Fibroblast of lung (primary cell): Measurements from ENCODE around the gene PRR19. TPM values are rescaled to one million over a fixed set of nuclear protein-coding genes. Genes with fewer than 3 reads are reported as not detected.

Experiments
- DNase-seq, 2 donors: peaks; one replicate each; pipeline versions ENCODE4 v3.0.0 to v3.0.0-alpha.2; 2010; ENCODE audit warnings: low read depth in 2 of 2
- H2AFZ ChIP-seq: 2 replicates; pipeline ENCODE4 v1.5.1; 2012; ENCODE audit warnings: low read length, control low read depth, inconsistent platforms
- H3K27ac ChIP-seq: 2 replicates; pipeline ENCODE4 v1.5.1; 2011; ENCODE audit warnings: low read length, control low read depth; ENCODE audit not compliant: insufficient read depth
- H3K27me3 ChIP-seq: 2 replicates; pipeline ENCODE4 v1.5.1; 2011; ENCODE audit warnings: mild to moderate bottlenecking, low read length; ENCODE audit not compliant: control insufficient read depth, insufficient read depth
- H3K36me3 ChIP-seq: 2 replicates; pipeline ENCODE4 v1.5.1; 2011; ENCODE audit warnings: low read length; ENCODE audit not compliant: control insufficient read depth, insufficient read depth
- H3K4me1 ChIP-seq: 2 replicates; pipeline ENCODE4 v1.5.1; 2011; ENCODE audit warnings: low read length; ENCODE audit not compliant: control insufficient read depth, insufficient read depth; ENCODE audit errors: extremely low read depth
- H3K4me2 ChIP-seq: 2 replicates; pipeline ENCODE4 v1.5.1; 2011; ENCODE audit warnings: low read length, control low read depth; ENCODE audit not compliant: insufficient read depth; ENCODE audit errors: extremely low read depth
- H3K4me3 ChIP-seq, 4 experiments: fragments of 200-600 bp in 1 of 4; sonication (generic) in 1 of 4; replicated peaks in 1 of 4; 2 replicates each; pipeline ENCODE4 v1.5.1; 2011 to 2016; ENCODE audit warnings: low read length in 4 of 4, low read depth in 3 of 4, mild to moderate bottlenecking in 3 of 4, control low read depth in 2 of 4, inconsistent platforms in 1 of 4, mixed read lengths in 1 of 4; ENCODE audit not compliant: insufficient read depth in 1 of 4; ENCODE audit errors: control extremely low read depth in 1 of 4
- H3K79me2 ChIP-seq: 2 replicates; pipeline ENCODE4 v1.5.1; 2012; ENCODE audit warnings: mild to moderate bottlenecking, low read length, inconsistent platforms; ENCODE audit not compliant: control insufficient read depth, insufficient read depth
- H3K9ac ChIP-seq: 2 replicates; pipeline ENCODE4 v1.5.1; 2011; ENCODE audit warnings: mild to moderate bottlenecking, low read length, control low read depth; ENCODE audit not compliant: insufficient read depth
- H3K9me3 ChIP-seq: 2 replicates; pipeline ENCODE4 v1.5.1; 2012; ENCODE audit warnings: low read depth, low read length; ENCODE audit not compliant: control insufficient read depth, insufficient read depth
- H4K20me1 ChIP-seq: 2 replicates; pipeline ENCODE4 v1.5.1; 2011; ENCODE audit warnings: low read length; ENCODE audit not compliant: control insufficient read depth, insufficient read depth; ENCODE audit errors: extremely low read depth
- CTCF ChIP-seq, 2 donors: IDR thresholded peaks in 1 of 2; conservative IDR thresholded peaks in 1 of 2; 1 replicate in 1 of 2; 2 replicates in 1 of 2; pipeline ENCODE4 v1.5.1; 2011 to 2012; ENCODE audit warnings: low read length in 2 of 2, control low read depth in 1 of 2, inconsistent platforms in 1 of 2, low read depth in 1 of 2, mild to moderate bottlenecking in 1 of 2
- EZH2 ChIP-seq: IDR thresholded peaks from 2 replicates; pipeline ENCODE4 v1.5.1; 2012; ENCODE audit warnings: low read length, control low read depth, mild to moderate bottlenecking; ENCODE audit errors: missing control alignments
- polyA plus RNA-seq, 2 donors: library from polyadenylated mRNA; depleted of rRNA in 1 of 2; stranded (reverse) in 1 of 2; unstranded in 1 of 2; fragments of >200 nt; gene quantifications; 2 replicates each; pipeline ENCODE4 v1.2.1, GENCODE V29; 2011 to 2012; ENCODE audit warnings: missing spikeins in 1 of 2
- total RNA-seq: library from RNA; depleted of rRNA; stranded (reverse); fragments of >200 nt; gene quantifications from 2 replicates; pipeline ENCODE4 v1.2.1, GENCODE V29; 2014

The PRR19 gene
- total and polyA plus RNA-seq, 2 donors (not counting 1 experiment from before 2014, with no cell fraction given) = 0.17 to 0.39 TPM

- H3K27me3 ChIP-seq = no peaks in the 10 kb centered on the region
- no peaks in the 10 kb centered on the region for H4K20me1 ChIP-seq
- H3K79me2 ChIP-seq = peaks cover 39% of the 10 kb centered on the region
- peak overlapping the region; percentile 35 for H3K9ac ChIP-seq
- H3K4me2 ChIP-seq = peak overlapping the region; percentile 55
- peak; percentile 90 to 91 for DNase-seq
- peaks cover 39% of the 10 kb centered on the region for H3K4me1 ChIP-seq
- peak overlapping the region; percentile 91 for H3K27ac ChIP-seq
- H3K9me3 ChIP-seq = no peaks in the 10 kb centered on the region
- peaks cover 2% of the 10 kb centered on the region for H3K36me3 ChIP-seq
- no peak overlapping the region for H2AFZ ChIP-seq
- peak overlapping the region; percentile 55 to 76 (median 64) for H3K4me3 ChIP-seq
- TF ChIP-seq CTCF (conservative IDR thresholded peaks at IDR 0.05 in 1 of 2, IDR thresholded peaks at IDR 0.05 in 1 of 2; ENCODE audit: low read depth in 1 of 2, low read length in 2 of 2) = peak; percentile 73 to 76
- TF ChIP-seq EZH2 = no peak
These were observed 21.8 kb upstream of the PRR19 start for GRCh38 chr19:42279902-42280814.

GRCh38 chr19:42280815-42281145 is 21.2 kb upstream of the PRR19 start:
- Histone ChIP-seq H3K27me3 (no peaks in the 10 kb centered on the region), H2AFZ (no peak overlapping the region), H3K4me1 (peaks cover 44% of the 10 kb centered on the region), H3K4me3 (peak overlapping the region; percentile 33 to 76 (median 56)), H3K27ac (peak overlapping the region; percentile 91), H3K9ac (peak overlapping the region; percentile 35), H3K4me2 (peak overlapping the region; percentile 39), H4K20me1 (no peaks in the 10 kb centered on the region), H3K79me2 (peaks cover 42% of the 10 kb centered on the region), H3K36me3 (no peaks in the 10 kb centered on the region), H3K9me3 (no peaks in the 10 kb centered on the region)
- TF ChIP-seq EZH2 = no peak
- TF ChIP-seq CTCF (conservative IDR thresholded peaks at IDR 0.05 in 1 of 2, IDR thresholded peaks at IDR 0.05 in 1 of 2; ENCODE audit: low read depth in 1 of 2, low read length in 2 of 2) = no peak
- peak in 1 of 2 donors; percentile 76 for DNase-seq

- DNase-seq = peak in 1 of 2 donors; percentile 39
- Histone ChIP-seq H3K4me2 (peak overlapping the region; percentile 89), H3K4me3 (peak overlapping the region; percentile 4 to 76 (median 30)), H3K36me3 (no peaks in the 10 kb centered on the region), H3K27me3 (no peaks in the 10 kb centered on the region), H3K4me1 (peaks cover 49% of the 10 kb centered on the region), H3K9me3 (no peaks in the 10 kb centered on the region), H3K9ac (peak overlapping the region; percentile 63), H3K79me2 (peaks cover 44% of the 10 kb centered on the region), H4K20me1 (no peaks in the 10 kb centered on the region), H2AFZ (no peak overlapping the region), H3K27ac (peak overlapping the region; percentile 91)
- no peak for TF ChIP-seq CTCF (conservative IDR thresholded peaks at IDR 0.05 in 1 of 2, IDR thresholded peaks at IDR 0.05 in 1 of 2; ENCODE audit: low read depth in 1 of 2, low read length in 2 of 2)
- TF ChIP-seq EZH2 = no peak
These were observed 20.6 kb upstream of the PRR19 start for GRCh38 chr19:42281146-42281826.
